GM12872 (cell line): ENCODE data around the gene THY1.

Experiments
- CTCF ChIP-seq: IDR thresholded peaks from 3 replicates; pipeline ENCODE4 v1.5.1; 2011; ENCODE audit warnings: low read depth, mild to moderate bottlenecking, low read length, moderate library complexity; ENCODE audit not compliant: insufficient read depth

The THY1 gene

DNA sequence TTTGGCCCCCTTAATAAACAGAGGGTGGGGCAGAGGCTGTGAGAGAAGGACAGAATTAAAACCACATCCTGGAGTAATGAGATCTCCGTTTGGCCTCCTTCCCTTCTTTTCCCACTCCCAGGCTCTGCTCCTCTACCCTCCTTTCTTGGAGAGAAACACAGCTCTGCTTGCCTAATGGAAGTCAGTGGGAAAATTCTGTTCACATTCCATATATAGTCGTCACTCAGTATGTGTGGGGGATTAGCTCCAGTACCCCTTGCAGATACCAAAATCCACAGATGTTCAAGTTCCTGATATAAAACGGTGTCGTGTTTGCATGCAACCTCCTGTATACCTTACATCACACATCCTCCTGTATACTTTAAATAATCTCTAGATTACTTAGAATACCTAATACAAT is 37.6 kb upstream of the THY1 start:
- TF ChIP-seq CTCF = no peak

GRCh38 chr11:119460097-119460496 is 37.1 kb upstream of the THY1 start:
- no peak for TF ChIP-seq CTCF

DNA sequence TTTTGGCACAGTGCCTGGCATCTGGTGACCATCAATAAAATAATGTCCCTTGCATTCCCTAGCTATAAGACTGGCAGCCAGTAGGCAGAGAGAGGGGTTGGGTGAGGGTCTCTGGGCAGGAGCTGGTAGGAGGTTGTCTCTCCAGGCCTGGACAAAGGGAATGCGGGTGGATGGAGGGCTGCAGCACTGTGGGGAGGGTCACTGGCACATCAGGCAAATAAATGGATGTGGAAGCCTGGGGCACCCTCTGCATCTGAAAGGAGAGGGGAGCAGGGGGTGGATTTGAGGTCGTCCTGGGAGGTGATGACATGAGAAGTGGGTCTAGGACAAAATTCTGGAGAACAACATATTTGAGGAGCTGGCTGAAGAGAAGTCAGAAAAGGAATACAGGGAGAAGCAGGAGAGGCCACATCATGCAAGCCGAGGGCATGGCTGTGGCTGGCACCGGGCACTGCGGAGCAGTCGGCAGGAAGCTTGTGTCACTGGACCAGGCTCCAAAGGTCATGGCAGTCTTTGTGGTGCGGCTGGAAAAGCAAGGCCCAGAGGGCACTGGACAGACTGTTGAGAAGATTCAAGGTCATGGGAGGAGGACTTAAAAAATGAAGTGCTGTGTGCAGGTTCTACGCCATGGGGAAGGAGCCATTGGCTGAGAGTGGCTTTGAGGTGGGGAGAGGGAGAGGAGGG is 36.5 kb upstream of the THY1 start:
- TF ChIP-seq CTCF = no peak

- TF ChIP-seq CTCF = no peak
These were observed 30.9 kb upstream of the THY1 start for GRCh38 chr11:119453881-119454280.

GRCh38 chr11:119450590-119451326 is 27.8 kb upstream of the THY1 start:
- no peak for TF ChIP-seq CTCF

- no peak for TF ChIP-seq CTCF
These were observed 26.5 kb upstream of the THY1 start for GRCh38 chr11:119449498-119449897.

GRCh38 chr11:119448380-119448779 is 25.4 kb upstream of the THY1 start:
- TF ChIP-seq CTCF = no peak
